ENCODE results near the gene SPSB3.

- no peak; the same call in 1 of the 2 replicates for TF ChIP-seq RAD21 (CRISPR knock-in tag; IDR thresholded peaks at IDR 0.05)
- no peak for TF ChIP-seq ZNF234 (CRISPR knock-in tag; conservative IDR thresholded peaks at IDR 0.05)
- TF ChIP-seq CTCF (CRISPR knock-in tag; IDR thresholded peaks at IDR 0.05) = no peak
- TF ChIP-seq ZHX2 (IDR thresholded peaks at IDR 0.05; ENCODE audit: low read depth) = no peak
- no peak; the same call in 1 of the 2 replicates for TF ChIP-seq ZHX2 (CRISPR knock-in tag; IDR thresholded peaks at IDR 0.05; ENCODE audit: borderline replicate concordance)
Measured at GRCh38 chr16:1828645-1829410, 46.5 kb upstream of the SPSB3 start.

All from HepG2 (cell line).